ENCODE measurements around the gene SYCE3. TPM values are rescaled to one million over a fixed set of nuclear protein-coding genes. Genes with fewer than 3 reads are reported as not detected.

The SYCE3 gene
- total and polyA plus RNA-seq, 9 donors, result not detected

GRCh38 chr22:50584106-50585096, 21.7 kb upstream of the SYCE3 start:
- Histone ChIP-seq H3K36me3 (ENCODE audit: control insufficient read depth, insufficient read depth, low read length) (peaks cover 19% of the 10 kb centered on the region), H3K4me3 (ENCODE audit: low read length) (no peak overlapping the region), H3K4me1 (ENCODE audit: control insufficient read depth, insufficient read depth, low read length) (peaks cover 25% of the 10 kb centered on the region), H3K27me3 (ENCODE audit: control insufficient read depth, insufficient read depth, low read length) (no peaks in the 10 kb centered on the region), H3K9me3 (replicated peaks; ENCODE audit: control insufficient read depth, low read depth, low read length) (no peaks in the 10 kb centered on the region), H3K27ac (ENCODE audit: low read length) (no peak overlapping the region)
- no peak for DNase-seq
- WGBS (ENCODE audit: insufficient coverage), result 90% methylated on average over 16 of the region's 23 CpGs

DNA sequence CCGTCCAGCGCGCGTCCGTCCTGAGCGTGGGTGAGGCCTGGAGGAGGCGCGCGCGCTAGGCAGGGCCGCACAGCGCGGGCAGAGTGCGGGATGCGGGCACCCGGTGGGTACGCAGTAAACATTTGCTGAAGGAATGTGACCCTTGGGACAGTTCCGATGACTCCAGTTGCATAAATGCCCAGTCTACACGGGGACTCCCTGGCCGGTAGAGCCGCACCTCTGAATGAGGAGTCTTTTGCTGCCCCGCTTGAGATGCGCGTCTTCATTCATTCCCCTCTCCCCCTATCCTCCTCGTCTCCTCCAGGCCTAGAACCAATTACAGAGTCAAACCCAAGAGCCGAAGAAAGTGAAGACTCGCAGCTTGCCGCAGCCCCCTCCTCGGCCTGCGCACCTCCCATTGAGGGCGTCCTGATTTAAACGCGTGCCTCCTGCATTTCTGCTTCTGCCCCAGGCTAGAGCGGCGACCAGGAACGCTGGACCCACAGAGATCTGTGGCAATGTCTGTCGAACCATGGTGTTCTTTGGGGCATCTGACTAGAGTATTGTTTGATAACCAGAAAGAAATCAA, 20.7 kb upstream of the SYCE3 start:
- no peaks in the 10 kb centered on the region for H3K9me3 ChIP-seq (replicated peaks; ENCODE audit: control insufficient read depth, low read depth, low read length)
- peak overlapping the region; percentile 35 for H3K27ac ChIP-seq (ENCODE audit: low read length)
- H3K4me1 ChIP-seq (ENCODE audit: control insufficient read depth, insufficient read depth, low read length), result peaks cover 35% of the 10 kb centered on the region
- no peak for DNase-seq
- 4% methylated on average over 33 of the region's 37 CpGs for WGBS (ENCODE audit: insufficient coverage)
- peak overlapping the region; percentile 93 for H3K4me3 ChIP-seq (ENCODE audit: low read length)
- H3K27me3 ChIP-seq (ENCODE audit: control insufficient read depth, insufficient read depth, low read length), result peaks cover 4% of the 10 kb centered on the region
- H3K36me3 ChIP-seq (ENCODE audit: control insufficient read depth, insufficient read depth, low read length), result peaks cover 22% of the 10 kb centered on the region

GRCh38 chr22:50582493-50583293, 20.0 kb upstream of the SYCE3 start, which contains the start of gene CHKB:
Gene CHKB, minus strand, starts transcription at chr22:50582849. Its CDS starts 68 bp downstream, at chr22:50582781.
- Histone ChIP-seq H3K27me3 (ENCODE audit: control insufficient read depth, insufficient read depth, low read length) (peaks cover 9% of the 10 kb centered on the region), H3K27ac (ENCODE audit: low read length) (peak within 1 kb of the TSS; percentile 94), H3K9me3 (replicated peaks; ENCODE audit: control insufficient read depth, low read depth, low read length) (no peaks in the 10 kb centered on the region), H3K4me1 (ENCODE audit: control insufficient read depth, insufficient read depth, low read length) (peaks cover 40% of the 10 kb centered on the region), H3K4me3 (ENCODE audit: low read length) (peak within 1 kb of the TSS; percentile 93), H3K36me3 (ENCODE audit: control insufficient read depth, insufficient read depth, low read length) (peaks cover 22% of the 10 kb centered on the region)
- DNase-seq, result peak; percentile 100
- under 1% methylated on average over 96 of the region's 96 CpGs for WGBS (ENCODE audit: insufficient coverage)

DNA sequence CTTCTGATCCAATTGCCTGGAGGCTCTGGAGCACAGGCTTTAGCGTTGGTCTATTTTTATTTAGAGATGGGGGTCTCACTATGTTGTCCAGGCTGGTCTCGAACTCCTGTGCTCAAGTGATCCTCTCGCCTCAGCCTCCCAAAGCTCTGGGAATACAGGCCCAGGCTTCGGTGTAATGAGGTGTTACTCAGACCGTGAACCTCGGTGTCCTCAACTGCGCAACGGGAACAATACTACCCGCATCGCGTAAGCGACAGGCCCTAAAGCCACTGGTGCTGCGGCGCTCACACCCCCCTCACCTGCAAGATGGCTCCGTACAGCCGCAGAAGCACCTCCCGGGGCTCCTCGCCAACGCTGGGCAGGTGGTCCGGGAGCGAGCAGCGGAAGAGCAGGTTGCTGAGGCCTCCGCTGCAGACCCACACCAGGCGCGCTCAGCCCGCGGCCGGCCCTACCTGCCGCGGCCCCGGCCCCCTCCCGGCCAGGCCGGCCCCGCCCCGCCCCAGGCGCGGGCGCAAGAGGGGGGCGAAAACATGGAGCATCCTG, 19.3 kb upstream of the SYCE3 start:
- Histone ChIP-seq H3K27me3 (ENCODE audit: control insufficient read depth, insufficient read depth, low read length) (peaks cover 14% of the 10 kb centered on the region), H3K4me1 (ENCODE audit: control insufficient read depth, insufficient read depth, low read length) (peaks cover 47% of the 10 kb centered on the region), H3K27ac (ENCODE audit: low read length) (peak overlapping the region; percentile 94), H3K9me3 (replicated peaks; ENCODE audit: control insufficient read depth, low read depth, low read length) (no peaks in the 10 kb centered on the region), H3K4me3 (ENCODE audit: low read length) (peak overlapping the region; percentile 93), H3K36me3 (ENCODE audit: control insufficient read depth, insufficient read depth, low read length) (peaks cover 22% of the 10 kb centered on the region)
- peak; percentile 38 for DNase-seq
- 7% methylated on average over 38 of the region's 39 CpGs for WGBS (ENCODE audit: insufficient coverage)

DNA sequence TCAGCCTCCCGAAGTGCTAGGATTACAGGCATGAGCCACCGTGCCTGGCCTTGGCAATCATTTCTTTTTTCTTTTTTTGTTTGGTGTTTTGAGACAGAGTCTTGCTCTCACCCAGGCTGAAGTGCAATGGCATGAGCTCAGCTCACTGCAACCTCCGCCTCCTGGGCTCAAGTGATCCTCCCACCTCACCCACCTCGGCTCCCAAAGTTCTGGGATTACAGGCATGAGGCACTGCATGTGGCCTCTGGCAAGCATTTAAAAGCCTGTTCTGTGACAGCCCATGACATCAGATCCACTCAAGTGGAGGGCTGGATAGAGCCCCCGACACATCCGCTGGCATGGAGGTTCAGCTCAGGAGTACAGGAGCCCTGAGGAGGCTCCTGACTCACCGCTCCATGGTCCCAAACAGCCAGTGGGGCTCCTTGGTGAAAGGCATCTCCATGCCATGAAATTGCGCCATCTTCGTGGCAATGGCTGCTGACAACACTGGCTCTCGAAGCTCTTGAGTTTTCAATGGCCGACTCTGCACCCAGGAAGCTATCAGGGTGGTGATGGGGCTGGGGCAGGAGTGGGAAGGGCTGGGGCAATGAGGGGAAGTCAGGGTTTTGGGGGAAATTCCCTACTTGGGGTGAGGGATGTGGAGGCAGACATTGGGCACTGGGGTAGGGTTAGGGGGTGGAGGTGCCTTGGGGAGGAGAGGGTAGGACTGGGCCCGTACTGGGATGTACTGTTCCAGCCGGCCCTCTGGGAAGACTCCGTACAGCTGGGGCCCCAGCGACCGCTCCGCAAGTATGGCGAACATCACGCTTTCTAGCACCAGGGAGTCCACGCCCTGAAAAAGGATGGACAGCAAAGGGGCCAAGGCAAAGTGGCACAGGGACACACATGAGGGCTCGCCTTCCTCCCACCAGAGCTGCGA, 18.6 kb upstream of the SYCE3 start:
- DNase-seq, result no peak
- 90% methylated on average over 18 of the region's 22 CpGs for WGBS (ENCODE audit: insufficient coverage)
- Histone ChIP-seq H3K9me3 (replicated peaks; ENCODE audit: control insufficient read depth, low read depth, low read length) (no peaks in the 10 kb centered on the region), H3K27me3 (ENCODE audit: control insufficient read depth, insufficient read depth, low read length) (peaks cover 17% of the 10 kb centered on the region), H3K4me1 (ENCODE audit: control insufficient read depth, insufficient read depth, low read length) (peaks cover 50% of the 10 kb centered on the region), H3K4me3 (ENCODE audit: low read length) (peak overlapping the region; percentile 93), H3K27ac (ENCODE audit: low read length) (no peak overlapping the region), H3K36me3 (ENCODE audit: control insufficient read depth, insufficient read depth, low read length) (peaks cover 22% of the 10 kb centered on the region)

GRCh38 chr22:50579752-50580151, 17.0 kb upstream of the SYCE3 start:
- no peak overlapping the region for H3K4me3 ChIP-seq (ENCODE audit: low read length)
- no peak overlapping the region for H3K27ac ChIP-seq (ENCODE audit: low read length)
- peaks cover 22% of the 10 kb centered on the region for H3K36me3 ChIP-seq (ENCODE audit: control insufficient read depth, insufficient read depth, low read length)
- no peak for DNase-seq
- H3K9me3 ChIP-seq (replicated peaks; ENCODE audit: control insufficient read depth, low read depth, low read length), result no peaks in the 10 kb centered on the region
- peaks cover 50% of the 10 kb centered on the region for H3K4me1 ChIP-seq (ENCODE audit: control insufficient read depth, insufficient read depth, low read length)
- WGBS (ENCODE audit: insufficient coverage), result 86% methylated on average over 1 of the region's 4 CpGs
- peaks cover 19% of the 10 kb centered on the region for H3K27me3 ChIP-seq (ENCODE audit: control insufficient read depth, insufficient read depth, low read length)

GRCh38 chr22:50578776-50579310, 16.1 kb upstream of the SYCE3 start:
- Histone ChIP-seq H3K27ac (ENCODE audit: low read length) (peak overlapping the region; percentile 81), H3K9me3 (replicated peaks; ENCODE audit: control insufficient read depth, low read depth, low read length) (no peaks in the 10 kb centered on the region), H3K27me3 (ENCODE audit: control insufficient read depth, insufficient read depth, low read length) (peaks cover 19% of the 10 kb centered on the region), H3K4me3 (ENCODE audit: low read length) (no peak overlapping the region), H3K36me3 (ENCODE audit: control insufficient read depth, insufficient read depth, low read length) (peaks cover 26% of the 10 kb centered on the region), H3K4me1 (ENCODE audit: control insufficient read depth, insufficient read depth, low read length) (peaks cover 49% of the 10 kb centered on the region)
- DNase-seq, result no peak
- WGBS (ENCODE audit: insufficient coverage), result 43% methylated on average over 5 of the region's 8 CpGs

DNA sequence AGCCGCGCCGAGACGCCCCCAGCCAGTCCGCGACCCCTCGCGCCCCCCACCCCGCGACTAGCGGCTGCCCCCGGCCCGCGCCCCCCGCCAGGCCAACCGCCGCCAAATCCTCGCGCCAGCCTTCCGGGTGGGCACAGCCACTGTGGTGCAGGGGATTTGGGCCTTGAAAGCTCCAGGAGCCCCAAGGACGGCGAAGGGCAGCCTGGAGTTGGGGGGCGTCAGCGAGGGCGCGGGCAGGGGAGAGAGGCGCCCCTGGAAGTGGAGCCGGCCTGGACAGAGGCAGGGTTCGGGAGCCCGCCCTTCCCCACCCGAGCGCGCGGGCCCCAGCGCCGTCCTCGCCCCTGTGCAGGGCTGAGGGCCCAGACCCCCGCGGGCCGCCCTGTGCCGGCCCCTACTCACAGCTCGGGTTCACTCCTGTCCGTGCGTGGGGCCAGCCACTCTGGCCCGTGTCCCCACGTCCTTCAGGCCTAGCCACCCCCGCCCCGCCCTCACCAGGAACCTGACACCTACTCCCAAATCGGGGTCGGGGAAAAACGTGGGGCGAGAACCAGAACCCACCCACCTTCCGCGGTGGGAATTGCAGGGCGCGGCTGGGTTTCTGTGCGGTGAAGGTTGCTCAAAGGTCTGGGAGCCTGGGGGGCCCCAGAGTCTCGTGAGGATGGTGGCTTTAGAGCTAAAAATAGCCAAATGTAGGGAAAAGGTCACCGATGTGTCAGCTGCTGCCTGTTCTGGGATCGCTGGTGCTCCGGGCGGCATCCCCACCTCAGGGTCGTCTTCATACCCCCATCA, 15.5 kb upstream of the SYCE3 start, which contains the start of gene CPT1B:
Gene CPT1B, minus strand, starts transcription at position 441 of the 789 bp plus-strand sequence. CDS start 512 bp downstream, outside the sequence.
- 8% methylated on average over 48 of the region's 63 CpGs for WGBS (ENCODE audit: insufficient coverage)
- H3K27ac ChIP-seq (ENCODE audit: low read length), result peak within 1 kb of the TSS; percentile 81
- peak within 1 kb of the TSS; percentile 22 for H3K4me3 ChIP-seq (ENCODE audit: low read length)

More for the DNA sequence above, 15.5 kb upstream of the SYCE3 start, which contains the start of gene CPT1B:
- peaks cover 19% of the 10 kb centered on the region for H3K27me3 ChIP-seq (ENCODE audit: control insufficient read depth, insufficient read depth, low read length)
- peak; percentile 62 for DNase-seq
- no peaks in the 10 kb centered on the region for H3K9me3 ChIP-seq (replicated peaks; ENCODE audit: control insufficient read depth, low read depth, low read length)
- H3K36me3 ChIP-seq (ENCODE audit: control insufficient read depth, insufficient read depth, low read length), result peaks cover 27% of the 10 kb centered on the region
- peaks cover 42% of the 10 kb centered on the region for H3K4me1 ChIP-seq (ENCODE audit: control insufficient read depth, insufficient read depth, low read length)
